ENCODE measurements around the gene B4GALNT2. TPM values are rescaled to one million over a fixed set of nuclear protein-coding genes. Genes with fewer than 3 reads are reported as not detected.

Gene B4GALNT2
- polyA plus RNA-seq, 2 donors = 0.02 to 0.06 TPM

DNA sequence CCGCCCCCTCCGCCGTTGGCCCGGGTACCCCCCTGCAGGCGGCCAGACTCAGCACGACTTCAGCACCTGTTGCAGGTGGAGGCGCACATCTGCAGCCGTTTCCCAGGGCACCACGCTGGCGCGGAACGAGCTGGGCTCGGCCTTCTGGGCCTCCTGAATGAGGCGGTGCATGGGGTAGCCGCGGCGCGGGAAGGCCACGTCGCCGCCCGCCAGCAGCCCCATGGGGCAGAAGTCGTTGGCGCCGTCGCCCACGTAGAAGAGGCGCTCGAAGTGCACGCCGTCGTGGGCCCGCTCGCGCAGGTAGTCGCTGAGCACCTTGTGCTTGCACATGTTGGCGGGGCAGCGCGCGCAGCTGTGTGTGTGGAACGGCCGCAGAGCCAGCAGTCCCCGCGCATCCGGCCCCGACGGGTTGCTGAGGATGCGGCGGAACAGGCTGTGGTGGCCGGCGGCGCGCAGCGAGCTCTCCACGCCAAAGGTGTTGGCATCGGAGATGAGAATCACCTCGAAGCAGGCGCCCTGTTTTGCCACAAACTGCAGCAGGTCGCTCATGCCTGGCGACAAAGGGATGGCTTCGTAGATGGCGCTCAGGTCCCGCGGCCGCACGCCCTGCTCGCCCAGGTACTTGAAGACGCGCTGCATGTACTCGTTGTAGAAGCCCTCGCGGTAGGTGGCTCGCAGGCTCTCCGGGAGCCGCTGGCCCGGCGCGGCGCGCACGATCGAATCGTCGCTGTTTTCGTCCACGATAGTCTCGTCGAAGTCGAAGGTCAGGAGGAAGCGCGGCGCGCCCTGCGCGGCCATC, 91.8 kb downstream of the B4GALNT2 start:
- H3K27me3 ChIP-seq (ENCODE audit: control insufficient read depth in 1 of 2, insufficient read depth in 2 of 2, low read length in 2 of 2) = peaks cover 4 to 9% of the 10 kb centered on the region in 2 donors
- no peaks in the 10 kb centered on the region for H3K36me3 ChIP-seq (ENCODE audit: control insufficient read depth in 2 of 2, insufficient read depth in 2 of 2, low read length in 1 of 2)
- no peak overlapping the region for H3K27ac ChIP-seq (ENCODE audit: low read depth in 2 of 2, low read length in 1 of 2)
- whole genome bisulfite sequencing, 2 donors = 1 to 4% methylated on average over 94 to 95 of the region's 95 CpGs
- H3K9me3 ChIP-seq (ENCODE audit: control insufficient read depth in 2 of 2, insufficient read depth in 1 of 2, low read depth in 1 of 2, low read length in 1 of 2) = no peaks in the 10 kb centered on the region
- H3K4me1 ChIP-seq (ENCODE audit: control insufficient read depth in 2 of 2, insufficient read depth in 2 of 2, low read length in 1 of 2) = peaks cover 5 to 10% of the 10 kb centered on the region in 2 donors
- peak overlapping the region; percentile 9 to 14 for H3K4me3 ChIP-seq (ENCODE audit: low read depth in 1 of 2, low read length in 2 of 2)

DNA sequence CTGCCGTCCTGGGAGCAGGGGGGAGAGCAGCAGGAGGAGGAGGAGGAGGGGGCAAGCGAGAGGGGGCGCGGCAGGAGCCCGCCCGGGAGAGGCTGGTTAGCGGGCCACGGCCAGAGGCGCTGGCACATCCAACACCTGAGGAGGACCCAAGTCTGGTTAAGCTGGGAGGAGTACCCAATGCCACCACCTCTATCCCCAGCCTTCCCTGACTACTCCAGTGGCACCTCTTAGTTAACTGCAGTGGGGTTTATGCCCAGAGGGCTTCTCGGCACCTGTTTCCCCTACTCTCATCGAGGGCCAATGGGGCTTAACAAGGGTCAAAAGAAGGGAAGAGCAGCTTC, 92.4 kb downstream of the B4GALNT2 start:
- Histone ChIP-seq H3K4me1 (ENCODE audit: control insufficient read depth in 2 of 2, insufficient read depth in 2 of 2, low read length in 1 of 2) (peaks cover 5 to 10% of the 10 kb centered on the region in 2 donors), H3K27ac (ENCODE audit: low read depth in 2 of 2, low read length in 1 of 2) (no peak overlapping the region), H3K36me3 (ENCODE audit: control insufficient read depth in 2 of 2, insufficient read depth in 2 of 2, low read length in 1 of 2) (no peaks in the 10 kb centered on the region), H3K27me3 (ENCODE audit: control insufficient read depth in 1 of 2, insufficient read depth in 2 of 2, low read length in 2 of 2) (peaks cover 4 to 12% of the 10 kb centered on the region in 2 donors), H3K4me3 (ENCODE audit: low read depth in 1 of 2, low read length in 2 of 2) (no peak overlapping the region), H3K9me3 (ENCODE audit: control insufficient read depth in 2 of 2, insufficient read depth in 1 of 2, low read depth in 1 of 2, low read length in 1 of 2) (no peaks in the 10 kb centered on the region)
- WGBS, 2 donors = 27 to 32% methylated on average over 11 of the region's 11 CpGs

DNA sequence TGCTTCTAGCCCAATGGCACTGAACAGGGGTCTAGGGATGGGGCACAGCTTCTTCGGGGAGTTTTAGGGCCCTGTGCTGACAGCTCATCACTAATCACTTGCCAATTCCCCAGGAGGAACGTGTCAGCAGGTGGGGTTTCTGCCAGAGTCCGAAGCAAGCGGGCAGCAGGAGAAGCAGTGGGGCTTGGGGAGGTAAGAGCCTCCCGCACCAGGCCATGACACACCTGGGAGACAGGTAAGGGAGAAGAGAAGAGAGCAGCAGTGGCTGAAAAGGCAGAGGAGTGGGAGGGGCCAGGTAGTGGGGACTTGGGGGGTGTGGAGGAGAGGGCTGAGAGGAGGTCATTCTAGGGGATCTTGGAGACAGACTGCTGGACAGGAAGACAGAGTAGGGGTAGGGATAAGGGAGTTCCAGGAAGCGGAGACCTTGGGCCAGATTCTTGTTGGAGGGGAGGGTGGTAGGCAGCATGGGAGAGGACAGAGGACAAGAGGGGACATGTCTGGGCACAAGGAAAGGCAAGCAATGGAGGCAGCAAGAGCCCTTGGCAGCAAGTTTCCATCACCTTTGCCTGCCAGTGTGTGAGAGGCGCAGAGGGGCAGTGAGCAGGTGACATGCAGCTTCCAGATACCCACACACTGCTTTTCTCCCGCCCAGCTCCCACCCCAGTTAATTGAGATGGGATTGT, 93.1 kb downstream of the B4GALNT2 start:
- Histone ChIP-seq H3K4me3 (ENCODE audit: low read depth in 1 of 2, low read length in 2 of 2) (no peak overlapping the region), H3K9me3 (ENCODE audit: control insufficient read depth in 2 of 2, insufficient read depth in 1 of 2, low read depth in 1 of 2, low read length in 1 of 2) (no peaks in the 10 kb centered on the region), H3K27ac (ENCODE audit: low read depth in 2 of 2, low read length in 1 of 2) (no peak overlapping the region), H3K27me3 (ENCODE audit: control insufficient read depth in 1 of 2, insufficient read depth in 2 of 2, low read length in 2 of 2) (peaks cover 4 to 13% of the 10 kb centered on the region in 2 donors), H3K4me1 (ENCODE audit: control insufficient read depth in 2 of 2, insufficient read depth in 2 of 2, low read length in 1 of 2) (peaks cover 8 to 10% of the 10 kb centered on the region in 2 donors), H3K36me3 (ENCODE audit: control insufficient read depth in 2 of 2, insufficient read depth in 2 of 2, low read length in 1 of 2) (no peaks in the 10 kb centered on the region)
- WGBS, 2 donors = 80 to 82% methylated on average over 8 of the region's 8 CpGs

Other genes starting within 250 kb of the B4GALNT2 start
- 100 to 1,000 TPM; 263 to 335 TPM for gene ATP5MC1, start 240.0 kb upstream of the B4GALNT2 start, polyA plus RNA-seq
- gene UBE2Z, start 224.4 kb upstream of the B4GALNT2 start, polyA plus RNA-seq = 10 to 100 TPM; 19.0 to 30.9 TPM
- gene SNF8, start 187.9 kb upstream of the B4GALNT2 start, polyA plus RNA-seq = 10 to 100 TPM; 63.9 to 99.4 TPM
- gene GIP, start 164.2 kb upstream of the B4GALNT2 start, polyA plus RNA-seq = not detected
- under 1 TPM in 1 of 2 donors, not detected in 1; 0.01 TPM for gene IGF2BP1, start 135.4 kb upstream of the B4GALNT2 start, polyA plus RNA-seq
- gene GNGT2, start 77.8 kb downstream of the B4GALNT2 start, polyA plus RNA-seq = 1 to 10 TPM in 1 of 2 donors, under 1 TPM in 1; 0.86 to 1.3 TPM
- 1 to 10 TPM; 2.4 to 4.1 TPM for gene ABI3, start 77.9 kb downstream of the B4GALNT2 start, polyA plus RNA-seq
- under 1 TPM; 0.05 to 0.06 TPM for gene PHOSPHO1, start 98.0 kb downstream of the B4GALNT2 start, polyA plus RNA-seq
- gene ZNF652, start 229.5 kb downstream of the B4GALNT2 start, polyA plus RNA-seq = 10 to 100 TPM in 1 of 2 donors, 1 to 10 TPM in 1; 6.5 to 18.5 TPM

Measured in esophagus (tissue), 2 donors.